ENCODE results near the gene ALS2CL.
"Not testable (repeated sequence)": the region's sequence is repeated elsewhere in the genome, so short reads cannot be mapped to it uniquely, and the experiment has no call there.

Gene ALS2CL

DNA sequence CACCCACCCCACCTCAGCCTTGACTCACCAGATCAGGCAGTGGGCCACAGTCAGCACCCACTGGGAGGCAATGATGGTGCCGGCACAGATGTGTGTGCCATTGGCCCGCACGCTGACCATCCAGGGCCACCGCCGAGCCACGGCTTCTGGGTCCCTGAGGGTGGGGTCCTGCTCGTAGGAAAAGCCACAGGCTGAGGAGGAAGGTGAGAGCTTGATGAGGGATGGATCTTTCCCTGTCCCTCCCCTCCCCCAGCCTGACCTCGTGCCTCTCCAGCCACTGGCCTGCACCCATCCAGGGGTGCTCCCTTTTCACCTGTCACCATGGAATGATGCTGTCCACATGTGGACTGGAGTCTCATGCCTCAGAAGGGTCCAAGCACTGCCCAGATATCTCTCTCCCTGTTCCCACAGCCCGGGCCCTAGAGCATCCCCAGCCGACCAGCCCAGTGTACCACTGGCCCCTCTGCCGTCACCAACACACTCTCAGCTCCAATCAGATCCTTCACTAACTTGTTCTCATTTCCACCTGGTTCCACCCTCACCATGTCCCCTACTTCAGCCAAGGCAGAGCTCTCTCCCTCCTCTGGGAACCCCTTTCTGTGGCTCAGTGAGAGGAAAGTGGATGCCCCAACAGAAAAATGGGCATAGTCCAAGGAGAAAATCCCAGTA, 22.2 kb upstream of the ALS2CL start:
- no peak for DNase-seq (ENCODE audit: low read depth)

DNA sequence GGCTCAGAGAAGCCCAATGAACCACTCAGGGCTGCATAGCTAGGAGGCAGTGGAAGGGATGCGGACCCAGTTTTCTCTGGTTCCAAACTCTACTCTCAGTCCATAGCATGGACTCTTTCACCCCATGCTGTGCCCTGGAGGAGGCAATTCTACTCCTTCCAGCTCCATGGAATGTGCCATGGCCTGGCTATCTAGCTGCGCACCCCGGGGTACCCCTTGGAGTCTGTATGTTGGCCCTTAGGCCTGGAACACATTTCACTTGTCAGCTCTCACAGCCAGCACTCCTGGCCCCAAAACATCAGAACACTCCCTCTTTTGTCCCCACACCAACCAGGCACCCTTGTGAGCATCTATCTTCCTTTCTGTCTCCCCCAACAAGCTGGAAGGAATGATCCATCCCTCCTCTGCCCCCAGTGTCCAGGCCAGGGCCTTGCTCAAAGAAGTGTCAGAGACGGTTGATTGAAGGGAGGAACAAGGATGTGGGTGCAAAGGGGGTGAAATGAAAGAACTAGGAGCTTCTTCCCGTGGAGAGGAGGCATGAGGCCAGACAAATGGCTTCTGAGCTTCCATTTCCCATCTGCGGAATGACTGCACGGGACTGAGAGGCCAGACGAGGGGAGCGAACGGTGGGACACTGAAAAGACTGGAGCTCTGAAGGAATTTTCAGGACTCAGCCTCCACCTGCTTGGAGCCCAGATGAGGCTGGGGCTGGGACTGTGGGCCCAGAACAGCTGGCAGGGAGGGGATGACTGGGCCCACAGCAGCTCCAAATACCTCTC, 21.4 kb upstream of the ALS2CL start:
- DNase-seq (ENCODE audit: low read depth), result no peak

DNA sequence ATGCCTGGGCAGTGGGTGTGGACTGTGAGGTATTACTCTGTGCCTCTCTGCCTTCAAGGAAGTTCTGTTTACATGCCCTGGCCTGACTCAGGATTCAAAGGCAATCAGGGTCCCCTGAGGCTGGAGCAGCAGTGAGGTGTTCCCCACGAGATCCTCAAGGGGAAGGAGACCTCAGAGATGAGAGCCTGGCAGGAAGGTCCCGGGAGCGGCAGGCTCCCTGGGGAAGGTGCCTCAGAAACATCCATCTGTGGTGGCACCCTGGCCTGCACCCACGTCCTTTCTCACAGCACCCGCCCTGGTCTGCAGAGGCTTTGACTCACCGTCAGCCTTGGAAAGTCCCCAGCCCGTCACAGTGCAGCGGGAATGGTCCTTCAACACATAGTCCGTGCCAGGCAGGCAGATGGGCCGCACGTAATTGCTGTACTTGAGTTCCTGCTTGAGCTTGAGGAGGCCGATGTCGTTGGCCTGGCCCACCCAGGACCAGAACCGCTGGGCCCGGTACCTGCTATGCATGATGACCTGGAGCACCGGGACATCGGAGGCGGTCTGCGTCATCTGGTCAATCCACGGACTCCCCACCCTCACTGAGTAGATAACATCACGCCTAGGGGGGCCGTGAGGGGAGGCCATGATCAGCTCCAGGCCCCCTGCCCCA, 20.5 kb upstream of the ALS2CL start:
- DNase-seq (ENCODE audit: low read depth), result no peak

GRCh38 chr3:46713050-46713897, 19.8 kb upstream of the ALS2CL start:
- no peak for DNase-seq (ENCODE audit: low read depth)

DNA sequence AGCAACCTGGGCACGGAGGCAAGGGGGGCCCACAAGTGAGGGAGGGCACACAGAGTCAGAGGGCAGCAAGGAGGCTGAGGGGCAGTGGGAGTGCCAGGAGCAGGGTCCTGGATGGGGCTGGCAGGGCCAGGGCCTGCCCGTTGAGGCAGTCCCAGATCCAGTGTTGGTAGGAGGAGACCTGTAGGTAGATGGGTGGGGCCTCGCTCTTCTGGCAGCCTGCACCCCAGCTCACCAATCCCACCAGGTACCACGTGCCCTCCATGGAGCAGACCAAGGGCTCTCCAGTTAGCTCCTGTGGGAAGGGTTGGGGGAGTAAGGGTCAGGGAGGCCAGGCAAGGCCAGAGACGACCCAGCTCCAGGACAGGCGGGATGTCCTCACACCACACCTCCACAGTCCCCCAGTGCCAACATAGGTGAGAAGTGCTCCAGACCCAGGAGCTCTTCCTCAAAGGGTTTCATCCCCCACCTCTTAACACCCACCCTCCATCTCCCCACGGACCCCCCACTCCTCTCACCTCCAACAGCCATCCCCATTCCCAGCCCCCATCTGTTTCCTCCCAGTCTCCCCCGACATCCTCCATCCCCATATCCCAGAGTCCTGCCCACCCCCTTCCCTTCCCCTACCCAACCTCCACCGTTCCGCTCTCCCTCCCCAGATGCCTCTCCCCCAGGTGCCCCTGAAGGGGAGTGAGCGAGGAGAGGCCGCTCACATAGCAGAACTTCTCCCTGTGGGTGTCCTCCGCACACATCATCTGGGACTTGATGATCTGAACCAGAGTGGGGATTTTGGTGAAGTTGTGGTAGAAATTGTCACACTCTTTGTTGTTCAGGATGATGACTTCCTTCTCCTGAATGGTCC, 18.9 kb upstream of the ALS2CL start:
- no peak for DNase-seq (ENCODE audit: low read depth)

DNA sequence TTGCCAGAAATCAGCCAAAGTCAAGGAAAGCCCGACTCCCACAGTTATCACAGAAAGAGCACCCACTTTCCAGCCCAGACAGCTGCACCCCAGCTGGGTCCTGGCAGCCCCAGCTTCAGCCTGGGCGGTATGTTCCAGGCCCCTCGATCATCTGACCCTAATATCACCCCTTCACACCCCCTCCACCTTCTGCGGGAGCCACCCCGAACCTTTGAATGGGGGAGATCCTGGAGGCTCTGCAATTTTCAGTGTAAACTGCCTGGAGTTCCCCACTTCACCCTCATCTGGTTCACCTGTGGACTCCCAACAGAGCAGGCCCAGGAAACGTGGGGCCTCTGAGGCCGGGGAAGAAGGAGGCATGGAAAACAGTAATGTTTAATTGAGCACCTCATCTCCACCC, 18.3 kb upstream of the ALS2CL start:
- DNase-seq (ENCODE audit: low read depth), result no peak

- no peak for DNase-seq (ENCODE audit: low read depth)
Measured at GRCh38 chr3:46711305-46711704, 17.8 kb upstream of the ALS2CL start.

DNA sequence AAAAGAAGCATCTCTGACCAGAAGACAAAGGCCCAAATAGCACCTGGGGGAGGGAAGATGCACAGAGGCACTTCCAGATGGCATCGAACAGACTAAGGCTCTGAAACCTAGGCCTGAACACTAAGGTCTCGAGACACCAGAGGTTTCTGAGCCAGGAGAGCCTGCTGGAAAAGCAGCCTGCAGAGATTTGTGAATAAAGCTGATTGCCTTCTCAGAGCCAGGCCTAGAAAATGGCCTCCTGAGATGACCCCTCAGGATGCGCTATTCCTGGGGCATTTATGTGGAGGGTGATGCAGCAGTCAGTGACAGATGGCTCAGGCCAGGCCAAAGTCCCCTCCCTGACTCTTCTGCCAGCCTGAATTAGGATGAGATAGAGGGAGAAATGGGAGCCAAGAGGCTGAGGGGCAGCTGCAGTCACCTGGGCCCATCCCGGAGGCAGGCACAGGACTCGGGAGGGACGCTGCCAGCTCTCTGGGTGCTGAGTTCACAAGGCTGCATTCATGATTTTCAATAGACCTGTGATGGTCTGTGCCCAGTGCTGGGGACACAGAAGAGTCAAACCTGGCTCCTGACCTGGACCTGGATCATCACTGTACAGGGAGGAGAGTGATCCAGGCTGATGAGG, 17.3 kb upstream of the ALS2CL start:
- DNase-seq (ENCODE audit: low read depth), result no peak

DNA sequence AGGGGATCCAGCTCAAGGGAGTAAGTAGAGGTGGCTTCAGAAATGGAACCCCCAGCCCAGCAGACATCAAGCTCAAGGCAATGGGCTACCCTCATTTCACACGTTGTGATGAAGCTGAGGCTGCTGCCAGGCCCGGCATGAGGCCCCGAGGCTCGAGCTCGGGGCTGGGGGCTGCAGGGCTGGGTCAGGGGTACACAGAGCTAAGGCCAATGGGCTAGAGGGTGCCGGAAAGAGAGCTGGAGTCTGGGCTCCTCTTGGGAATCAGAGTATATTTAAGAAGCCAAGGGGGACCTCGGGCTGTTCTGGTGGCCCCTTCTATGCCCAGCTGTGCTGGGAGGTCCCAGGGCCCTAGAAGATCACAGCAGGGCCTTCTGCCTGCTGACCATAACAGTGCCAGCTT, 16.8 kb upstream of the ALS2CL start:
- DNase-seq (ENCODE audit: low read depth), result no peak

- DNase-seq (ENCODE audit: low read depth), result no peak
Measured at GRCh38 chr3:46709721-46710120, 16.2 kb upstream of the ALS2CL start.

DNA sequence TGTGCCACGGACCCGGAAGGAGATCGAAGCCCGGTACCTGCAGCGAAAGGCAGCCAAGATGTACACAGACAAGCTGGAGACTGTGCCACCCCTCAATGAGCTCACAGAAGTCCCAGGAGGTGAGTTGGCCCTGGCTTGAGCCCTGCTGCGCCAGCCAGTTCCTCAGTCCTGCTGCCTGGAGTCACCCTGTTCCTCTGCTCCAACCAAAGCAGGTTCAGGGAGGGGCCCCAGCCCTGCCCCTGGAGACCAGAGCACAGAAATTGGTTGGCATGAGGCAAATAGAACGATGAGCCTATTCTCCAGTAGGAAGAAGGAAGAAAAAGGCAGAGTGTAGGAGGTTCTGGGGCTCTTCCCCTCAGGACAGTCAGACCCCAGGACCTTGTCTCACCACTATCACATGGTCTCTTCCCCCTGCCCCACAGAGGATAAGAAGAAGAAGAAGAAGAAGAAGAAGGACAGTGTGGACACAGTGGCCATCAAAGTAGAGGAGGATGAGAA, 15.7 kb upstream of the ALS2CL start:
- no peak for DNase-seq (ENCODE audit: low read depth)

DNA sequence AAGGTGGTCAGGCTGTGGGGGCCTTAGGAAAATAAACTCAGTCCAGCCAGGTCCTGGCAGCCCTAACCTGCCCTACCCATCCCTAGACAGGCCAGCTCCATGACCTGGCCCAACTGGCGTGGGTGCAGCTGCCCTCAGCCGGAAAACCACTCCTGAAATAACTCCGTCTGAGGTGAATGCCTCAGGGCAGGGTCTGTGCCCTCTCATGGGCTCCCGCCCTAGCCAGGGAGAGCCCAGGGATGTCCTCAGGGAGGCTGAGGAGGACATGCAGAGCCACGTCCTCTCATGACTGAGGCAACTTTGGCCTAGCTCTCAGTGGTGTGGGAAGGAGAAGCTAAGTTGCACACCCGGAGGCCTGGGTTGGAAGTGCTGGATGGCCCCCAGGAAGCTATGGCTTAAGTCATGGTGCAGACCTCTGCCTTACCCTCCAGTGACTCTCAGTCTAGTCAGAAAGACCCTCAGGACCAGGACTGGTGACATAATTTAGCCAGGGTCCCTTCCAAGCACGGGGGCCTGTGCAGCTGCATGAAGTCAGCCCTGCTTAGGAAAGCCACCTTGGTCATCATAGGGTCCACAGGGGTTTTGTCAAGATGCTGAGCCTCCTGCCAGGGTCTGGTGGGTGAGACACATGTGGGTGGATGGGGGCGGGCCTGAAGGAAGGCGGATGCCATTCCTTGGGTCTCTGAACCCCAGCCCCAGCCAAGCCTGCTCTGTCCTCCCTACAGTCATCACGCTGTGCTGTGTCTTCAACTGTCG, 15.1 kb upstream of the ALS2CL start:
- DNase-seq (ENCODE audit: low read depth), result no peak

DNA sequence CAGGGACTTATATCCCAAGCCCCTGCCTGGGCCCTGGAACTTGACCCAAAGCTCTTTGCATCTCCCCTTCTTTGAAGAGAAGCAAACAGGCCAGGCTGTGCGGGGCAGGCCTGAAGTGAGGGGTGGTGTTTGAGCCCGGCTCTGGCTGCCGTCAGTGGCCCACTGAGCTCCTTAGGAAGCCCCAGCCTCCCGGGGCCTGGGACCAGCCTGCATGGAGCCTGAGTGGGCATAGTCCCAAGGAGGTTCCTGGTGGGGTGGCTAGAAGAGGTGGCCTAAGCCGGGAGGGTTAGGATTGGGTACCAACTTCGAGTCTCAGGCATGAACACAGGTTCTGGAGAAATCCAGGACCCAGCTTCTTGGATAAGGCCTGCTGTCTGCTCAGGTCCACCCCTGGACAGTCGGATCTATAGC, 14.1 kb upstream of the ALS2CL start:
- DNase-seq (ENCODE audit: low read depth), result no peak

- no peak for DNase-seq (ENCODE audit: low read depth)
Measured at GRCh38 chr3:46706771-46707582, 13.5 kb upstream of the ALS2CL start.

- no peak for DNase-seq (ENCODE audit: low read depth)
Measured at GRCh38 chr3:46705751-46706552, 12.5 kb upstream of the ALS2CL start.

- DNase-seq (ENCODE audit: low read depth), result no peak
Measured at GRCh38 chr3:46705022-46705530, 11.6 kb upstream of the ALS2CL start.

DNA sequence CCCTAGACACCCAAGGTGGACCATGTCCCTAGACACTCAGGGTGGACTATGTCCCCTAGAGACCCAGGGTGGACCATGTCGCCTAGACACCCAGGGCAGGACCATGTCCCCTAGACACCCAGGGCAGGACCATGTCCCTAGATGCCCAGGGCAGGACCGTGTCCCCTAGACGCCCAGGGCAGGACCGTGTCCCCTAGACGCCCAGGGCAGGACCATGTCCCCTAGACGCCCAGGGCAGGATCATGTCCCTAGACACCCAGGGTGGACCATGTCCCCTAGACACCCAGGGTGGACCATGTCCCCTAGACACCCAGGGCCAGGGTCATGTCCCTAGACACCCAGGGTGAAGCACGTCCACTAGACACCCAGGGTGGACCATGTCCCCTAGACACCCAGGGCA, 10.9 kb upstream of the ALS2CL start:
- not testable (repeated sequence) for DNase-seq (ENCODE audit: low read depth)

- DNase-seq (ENCODE audit: low read depth), result no peak
Measured at GRCh38 chr3:46703013-46703520, 9.6 kb upstream of the ALS2CL start.
